DND-41 (cell line): ENCODE data around the gene FOXN3.

Experiments used
- CTCF ChIP-seq: IDR thresholded peaks from 2 replicates; pipeline ENCODE4 v1.5.1; 2012; ENCODE audit warnings: borderline replicate concordance, low read length, moderate library complexity, mild to moderate bottlenecking; ENCODE audit not compliant: poor library complexity, severe bottlenecking; ENCODE audit errors: extremely low read depth
- EZH2 ChIP-seq: IDR thresholded peaks from 3 replicates; pipeline ENCODE4 v1.6.1; 2012; ENCODE audit warnings: borderline replicate concordance, low read depth, mild to moderate bottlenecking, moderate library complexity, low read length, inconsistent platforms; ENCODE audit not compliant: severe bottlenecking

- TF ChIP-seq CTCF: no peak
- TF ChIP-seq EZH2: no peak
These were observed 288.6 kb downstream of the FOXN3 start for GRCh38 chr14:89128311-89129026.
